Measurements from ENCODE around the gene ZDHHC18.

The ZDHHC18 gene, protein sequence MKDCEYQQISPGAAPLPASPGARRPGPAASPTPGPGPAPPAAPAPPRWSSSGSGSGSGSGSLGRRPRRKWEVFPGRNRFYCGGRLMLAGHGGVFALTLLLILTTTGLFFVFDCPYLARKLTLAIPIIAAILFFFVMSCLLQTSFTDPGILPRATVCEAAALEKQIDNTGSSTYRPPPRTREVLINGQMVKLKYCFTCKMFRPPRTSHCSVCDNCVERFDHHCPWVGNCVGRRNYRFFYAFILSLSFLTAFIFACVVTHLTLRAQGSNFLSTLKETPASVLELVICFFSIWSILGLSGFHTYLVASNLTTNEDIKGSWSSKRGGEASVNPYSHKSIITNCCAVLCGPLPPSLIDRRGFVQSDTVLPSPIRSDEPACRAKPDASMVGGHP

DNA sequence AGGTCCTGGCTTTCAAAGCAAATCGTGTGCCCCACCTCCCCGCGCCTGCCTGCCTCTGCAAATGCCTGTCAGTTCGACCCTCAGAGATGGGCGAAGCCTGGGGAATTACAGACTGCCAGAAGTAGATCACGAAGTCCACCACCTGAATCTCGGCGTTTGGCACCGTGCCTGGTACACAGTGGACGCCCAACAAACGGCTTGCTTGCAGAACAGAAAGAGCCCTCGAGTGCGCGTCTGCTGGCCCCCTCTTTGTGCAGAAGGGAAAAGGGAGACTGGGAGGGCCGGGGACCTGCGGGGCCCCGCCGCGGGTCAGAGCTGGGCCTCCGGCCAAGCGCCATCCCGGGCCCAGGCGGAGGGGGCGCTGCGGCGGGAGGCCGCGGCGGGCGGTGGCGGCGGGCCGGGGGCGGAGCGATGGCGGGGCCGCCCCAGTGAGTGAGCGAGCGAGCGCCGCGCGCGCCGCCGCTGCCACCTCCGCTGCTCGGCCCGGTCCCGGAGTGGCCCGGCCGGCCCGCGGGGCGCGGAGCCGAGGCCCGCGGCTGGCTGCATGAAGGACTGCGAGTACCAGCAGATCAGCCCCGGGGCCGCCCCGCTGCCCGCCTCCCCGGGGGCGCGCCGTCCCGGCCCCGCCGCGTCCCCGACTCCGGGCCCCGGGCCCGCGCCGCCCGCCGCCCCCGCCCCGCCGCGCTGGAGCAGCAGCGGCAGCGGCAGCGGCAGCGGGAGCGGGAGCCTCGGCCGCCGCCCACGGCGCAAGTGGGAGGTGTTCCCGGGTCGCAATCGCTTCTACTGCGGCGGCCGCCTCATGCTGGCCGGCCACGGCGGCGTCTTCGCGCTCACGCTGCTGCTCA is at the start of gene ZDHHC18:
Gene ZDHHC18 (plus strand): TSS at position 428 of the 845 bp plus-strand sequence. CDS start 117 bp downstream, at position 545.
- DNase-seq (ENCODE audit: low read depth in 1 of 2, low spot score in 1 of 2) = peak; percentile 58 to 68

DNA sequence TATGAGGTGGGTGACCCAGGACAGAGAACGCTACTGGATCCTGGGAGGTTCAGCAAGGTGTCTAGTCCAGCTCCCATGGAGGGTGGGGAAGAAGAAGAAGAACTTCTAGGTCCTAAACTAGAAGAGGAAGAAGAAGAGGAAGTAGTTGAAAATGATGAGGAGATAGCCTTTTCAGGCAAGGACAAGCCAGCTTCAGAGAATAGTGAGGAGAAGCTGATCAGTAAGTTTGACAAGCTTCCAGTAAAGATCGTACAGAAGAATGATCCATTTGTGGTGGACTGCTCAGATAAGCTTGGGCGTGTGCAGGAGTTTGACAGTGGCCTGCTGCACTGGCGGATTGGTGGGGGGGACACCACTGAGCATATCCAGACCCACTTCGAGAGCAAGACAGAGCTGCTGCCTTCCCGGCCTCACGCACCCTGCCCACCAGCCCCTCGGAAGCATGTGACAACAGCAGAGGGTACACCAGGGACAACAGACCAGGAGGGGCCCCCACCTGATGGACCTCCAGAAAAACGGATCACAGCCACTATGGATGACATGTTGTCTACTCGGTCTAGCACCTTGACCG is 47.3 kb upstream of the ZDHHC18 start:
- no peak for DNase-seq (ENCODE audit: low read depth in 1 of 2, low spot score in 1 of 2)

DNA sequence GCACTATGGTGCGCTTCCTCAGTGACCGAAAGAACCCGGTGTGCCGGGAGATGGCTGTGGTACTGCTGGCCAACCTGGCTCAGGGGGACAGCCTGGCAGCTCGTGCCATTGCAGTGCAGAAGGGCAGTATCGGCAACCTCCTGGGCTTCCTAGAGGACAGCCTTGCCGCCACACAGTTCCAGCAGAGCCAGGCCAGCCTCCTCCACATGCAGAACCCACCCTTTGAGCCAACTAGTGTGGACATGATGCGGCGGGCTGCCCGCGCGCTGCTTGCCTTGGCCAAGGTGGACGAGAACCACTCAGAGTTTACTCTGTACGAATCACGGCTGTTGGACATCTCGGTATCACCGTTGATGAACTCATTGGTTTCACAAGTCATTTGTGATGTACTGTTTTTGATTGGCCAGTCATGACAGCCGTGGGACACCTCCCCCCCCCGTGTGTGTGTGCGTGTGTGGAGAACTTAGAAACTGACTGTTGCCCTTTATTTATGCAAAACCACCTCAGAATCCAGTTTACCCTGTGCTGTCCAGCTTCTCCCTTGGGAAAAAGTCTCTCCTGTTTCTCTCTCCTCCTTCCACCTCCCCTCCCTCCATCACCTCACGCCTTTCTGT is 46.0 kb upstream of the ZDHHC18 start:
- DNase-seq (ENCODE audit: low read depth in 1 of 2, low spot score in 1 of 2) = no peak

DNA sequence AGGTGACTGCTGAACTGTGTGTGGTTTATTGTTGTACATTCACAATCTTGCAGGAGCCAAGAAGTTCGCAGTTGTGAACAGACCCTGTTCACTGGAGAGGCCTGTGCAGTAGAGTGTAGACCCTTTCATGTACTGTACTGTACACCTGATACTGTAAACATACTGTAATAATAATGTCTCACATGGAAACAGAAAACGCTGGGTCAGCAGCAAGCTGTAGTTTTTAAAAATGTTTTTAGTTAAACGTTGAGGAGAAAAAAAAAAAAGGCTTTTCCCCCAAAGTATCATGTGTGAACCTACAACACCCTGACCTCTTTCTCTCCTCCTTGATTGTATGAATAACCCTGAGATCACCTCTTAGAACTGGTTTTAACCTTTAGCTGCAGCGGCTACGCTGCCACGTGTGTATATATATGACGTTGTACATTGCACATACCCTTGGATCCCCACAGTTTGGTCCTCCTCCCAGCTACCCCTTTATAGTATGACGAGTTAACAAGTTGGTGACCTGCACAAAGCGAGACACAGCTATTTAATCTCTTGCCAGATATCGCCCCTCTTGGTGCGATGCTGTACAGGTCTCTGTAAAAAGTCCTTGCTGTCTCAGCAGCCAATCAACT is 45.2 kb upstream of the ZDHHC18 start:
- DNase-seq (ENCODE audit: low read depth in 1 of 2, low spot score in 1 of 2) = no peak

DNA sequence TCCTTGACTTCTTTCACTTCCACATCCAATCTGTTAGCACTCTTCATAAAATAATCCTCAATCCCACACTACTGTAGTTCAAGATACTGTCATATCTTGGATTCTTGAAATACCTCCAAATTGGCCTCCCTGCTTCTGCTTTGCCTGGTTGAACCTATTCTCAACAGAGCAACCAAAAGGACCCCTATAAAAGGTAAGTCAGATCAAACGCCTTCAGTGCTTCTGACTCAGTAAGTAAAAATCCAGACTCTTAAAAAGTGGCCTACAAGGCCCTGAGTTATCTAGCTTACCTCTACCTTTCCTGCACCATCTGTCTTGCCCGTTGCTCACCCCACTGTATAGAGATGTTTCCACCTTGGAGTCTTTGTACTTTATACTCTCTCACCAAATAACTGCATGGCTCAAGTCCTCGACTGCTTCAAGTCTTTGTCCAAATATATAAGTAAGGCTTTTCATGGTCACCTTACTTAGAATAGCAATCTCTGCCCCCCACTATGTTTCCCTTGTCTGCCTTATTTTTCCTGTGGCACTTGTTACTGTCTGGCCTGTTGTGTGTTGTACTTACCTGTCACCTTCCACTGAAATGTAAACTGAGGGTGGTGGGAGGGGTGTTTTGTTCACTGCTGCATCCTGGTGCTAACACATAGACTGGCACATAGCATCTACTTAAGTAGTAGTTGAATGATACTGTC is 43.8 kb upstream of the ZDHHC18 start:
- DNase-seq (ENCODE audit: low read depth in 1 of 2, low spot score in 1 of 2) = no peak

DNA sequence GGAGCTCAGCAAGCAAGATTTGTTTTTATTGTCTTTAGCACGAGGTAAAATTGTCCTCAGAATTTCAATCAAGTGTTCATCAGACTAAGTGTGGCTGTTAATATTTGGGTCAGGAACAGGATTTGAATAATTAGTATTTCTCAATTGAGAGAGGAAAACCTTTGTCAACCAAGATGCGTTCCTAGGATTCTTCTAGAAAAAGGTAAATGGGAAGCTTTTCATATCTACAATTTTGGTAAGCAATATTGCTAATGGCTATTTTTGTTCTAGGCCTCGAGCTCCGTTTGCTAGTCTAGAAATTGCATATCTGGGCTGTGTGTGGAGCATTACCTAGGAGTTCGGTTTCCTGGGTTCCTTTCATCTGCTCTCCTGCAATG is 42.9 kb upstream of the ZDHHC18 start:
- no peak for DNase-seq (ENCODE audit: low read depth in 1 of 2, low spot score in 1 of 2)

DNA sequence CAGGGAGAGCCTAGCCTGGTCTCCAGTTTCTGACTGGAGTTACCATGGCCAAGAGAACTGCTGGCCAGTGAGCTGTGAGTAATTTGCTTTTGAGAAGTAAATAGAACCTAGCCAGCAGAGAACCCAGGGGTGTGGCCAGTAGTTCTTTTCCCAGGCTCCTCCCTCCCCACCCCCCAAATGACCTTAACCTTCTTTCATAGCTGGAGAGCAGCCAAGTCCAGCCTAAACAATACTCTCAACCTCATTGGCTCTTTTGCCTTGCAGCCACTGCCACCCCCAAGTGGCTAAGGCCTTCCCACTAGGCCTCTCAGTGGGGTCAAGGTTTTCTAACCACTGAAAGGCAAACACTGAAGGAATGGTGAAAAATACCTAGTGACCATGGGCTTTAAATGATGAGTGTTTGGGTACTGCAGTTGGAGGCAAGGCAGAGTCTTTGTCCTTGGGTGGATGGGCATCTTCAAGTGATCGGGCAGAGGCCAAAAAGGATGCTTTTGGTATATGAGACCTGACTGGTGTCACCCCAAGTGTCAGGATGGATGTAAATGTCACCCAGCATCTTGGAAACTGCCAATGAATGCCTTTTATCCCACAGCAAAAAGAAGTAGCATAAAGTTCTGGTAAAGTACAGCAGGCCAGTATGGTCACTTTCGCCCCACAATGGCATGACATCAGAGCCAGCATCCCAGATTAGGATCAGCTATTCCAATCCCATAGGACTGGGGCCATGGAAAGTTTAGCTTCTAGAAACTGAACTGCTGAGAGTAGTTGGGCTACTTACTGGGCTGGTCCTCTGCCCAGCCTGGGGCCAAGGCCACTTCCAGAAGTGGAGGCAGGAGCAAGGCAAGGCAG is 42.2 kb upstream of the ZDHHC18 start:
- no peak for DNase-seq (ENCODE audit: low read depth in 1 of 2, low spot score in 1 of 2)

DNA sequence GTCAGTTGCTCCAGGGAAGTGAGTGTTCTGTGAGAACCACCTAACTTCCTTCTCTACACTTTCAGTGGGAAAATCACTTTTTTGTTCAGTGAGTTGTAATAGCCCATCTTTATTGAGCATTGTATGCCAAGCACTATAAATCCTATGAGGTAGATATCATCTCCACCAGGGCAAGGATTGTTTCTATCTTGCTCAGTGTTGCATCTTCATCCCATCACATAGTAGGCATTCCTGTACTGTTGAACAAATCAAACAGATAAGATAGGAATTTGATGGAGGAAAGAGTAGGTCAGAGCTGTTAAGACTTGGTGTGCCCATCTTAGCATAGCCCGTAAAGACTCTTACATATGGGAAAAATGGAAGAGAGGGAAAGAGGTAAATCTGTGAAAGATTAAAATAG is 41.6 kb upstream of the ZDHHC18 start:
- no peak for DNase-seq (ENCODE audit: low read depth in 1 of 2, low spot score in 1 of 2)

DNA sequence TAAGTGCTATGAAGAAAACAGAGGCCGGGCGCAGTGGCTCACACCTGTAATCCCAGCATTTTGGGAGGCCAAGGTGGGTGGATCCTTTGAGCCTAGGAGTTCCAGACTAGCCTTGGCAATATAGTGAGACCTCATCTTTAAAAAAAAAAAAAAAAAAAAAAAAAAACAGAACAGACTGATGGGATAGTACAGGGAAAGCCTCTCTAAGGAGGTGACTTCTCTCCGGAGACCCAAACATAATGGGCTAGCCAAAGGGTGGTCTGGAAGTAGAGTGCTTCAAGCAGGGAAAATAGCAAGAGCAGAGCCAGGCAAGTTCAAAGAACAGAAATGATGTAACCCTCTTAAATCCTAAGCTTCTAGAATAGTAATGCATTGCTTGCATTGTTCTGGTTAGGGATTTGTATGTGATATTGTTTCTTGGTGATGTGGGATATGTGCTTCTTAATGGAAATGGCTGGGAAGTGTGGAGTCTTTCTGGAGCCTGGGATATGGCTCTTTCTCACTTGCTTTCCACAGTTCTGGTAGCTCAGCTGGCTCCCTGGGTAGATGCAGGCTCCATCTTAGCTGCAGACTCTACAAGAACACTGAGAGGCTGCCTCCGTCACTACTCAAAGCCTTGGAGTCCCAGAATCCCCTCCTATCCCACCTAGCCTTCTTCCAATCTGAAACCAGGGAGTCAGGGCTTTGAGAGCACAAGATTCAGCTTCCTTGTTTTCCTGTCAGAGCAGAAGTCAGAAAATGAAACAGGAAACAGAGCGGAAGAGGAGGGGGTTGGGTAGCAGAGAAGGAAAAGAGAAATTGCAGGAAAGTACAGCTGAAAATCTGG is 40.7 kb upstream of the ZDHHC18 start:
- DNase-seq (ENCODE audit: low read depth in 1 of 2, low spot score in 1 of 2) = no peak

DNA sequence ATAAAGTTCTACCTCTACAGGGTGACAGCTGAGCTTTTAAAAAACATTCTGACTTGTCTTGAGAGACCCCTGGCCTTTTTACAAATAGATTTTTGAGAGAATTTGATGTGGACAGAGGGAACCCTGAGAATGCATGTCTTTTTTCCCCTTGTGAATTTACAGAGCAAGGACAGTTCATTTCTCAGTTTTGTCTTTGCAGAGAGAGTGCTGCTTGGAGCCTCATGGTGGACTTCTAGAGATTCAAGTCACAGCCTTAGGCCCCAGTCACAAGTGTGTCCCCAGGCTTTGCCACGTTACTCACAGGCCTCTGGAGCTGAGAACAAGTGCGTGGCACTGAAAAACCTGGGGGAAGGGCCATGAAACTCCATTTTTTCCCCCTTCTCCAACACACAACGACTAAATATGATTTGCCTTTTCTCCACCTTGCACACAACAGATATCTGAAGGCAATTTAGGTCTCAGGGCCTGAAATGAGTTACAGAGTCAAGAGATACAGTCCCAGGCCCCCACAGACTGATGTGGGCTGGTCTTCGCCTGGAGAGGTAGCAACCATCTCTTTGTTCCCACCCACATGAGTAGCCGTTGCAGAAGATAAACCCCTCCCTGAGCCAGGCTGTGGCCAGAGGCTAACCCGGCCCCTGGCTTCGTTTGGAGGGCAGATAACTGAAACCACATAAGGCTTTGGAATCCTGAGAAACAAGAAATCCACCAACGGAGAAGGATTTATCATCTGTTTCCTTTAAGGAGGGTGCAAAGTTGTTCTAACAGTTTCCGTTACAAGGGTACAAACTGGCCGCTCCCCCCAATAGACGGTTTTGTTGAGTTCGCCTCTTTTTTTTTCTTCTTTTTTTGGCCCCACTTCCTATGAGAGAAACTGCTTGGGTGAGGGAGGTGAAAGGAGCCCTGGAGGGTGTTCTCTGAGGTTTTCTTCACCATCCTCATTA is 39.8 kb upstream of the ZDHHC18 start:
- DNase-seq (ENCODE audit: low read depth in 1 of 2, low spot score in 1 of 2) = no peak

DNA sequence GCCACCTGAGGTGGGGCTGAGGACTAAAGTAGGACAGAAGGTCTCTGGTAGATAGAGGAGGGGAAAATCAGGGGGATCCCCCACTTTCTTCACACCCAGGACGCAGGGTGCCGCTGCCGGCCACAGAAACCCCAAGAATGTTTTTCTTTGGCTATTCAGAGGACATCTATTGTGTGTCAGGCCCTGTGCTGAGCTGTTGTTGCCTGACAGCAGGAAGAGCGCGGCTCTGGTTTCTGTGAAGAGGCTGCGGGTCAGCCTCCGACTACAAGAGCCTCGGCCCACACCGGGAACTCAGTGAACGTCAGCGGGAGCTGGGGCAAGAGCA is 39.1 kb upstream of the ZDHHC18 start:
- peak in 1 of 2 donors; percentile 49 for DNase-seq (ENCODE audit: low read depth in 1 of 2, low spot score in 1 of 2)

DNA sequence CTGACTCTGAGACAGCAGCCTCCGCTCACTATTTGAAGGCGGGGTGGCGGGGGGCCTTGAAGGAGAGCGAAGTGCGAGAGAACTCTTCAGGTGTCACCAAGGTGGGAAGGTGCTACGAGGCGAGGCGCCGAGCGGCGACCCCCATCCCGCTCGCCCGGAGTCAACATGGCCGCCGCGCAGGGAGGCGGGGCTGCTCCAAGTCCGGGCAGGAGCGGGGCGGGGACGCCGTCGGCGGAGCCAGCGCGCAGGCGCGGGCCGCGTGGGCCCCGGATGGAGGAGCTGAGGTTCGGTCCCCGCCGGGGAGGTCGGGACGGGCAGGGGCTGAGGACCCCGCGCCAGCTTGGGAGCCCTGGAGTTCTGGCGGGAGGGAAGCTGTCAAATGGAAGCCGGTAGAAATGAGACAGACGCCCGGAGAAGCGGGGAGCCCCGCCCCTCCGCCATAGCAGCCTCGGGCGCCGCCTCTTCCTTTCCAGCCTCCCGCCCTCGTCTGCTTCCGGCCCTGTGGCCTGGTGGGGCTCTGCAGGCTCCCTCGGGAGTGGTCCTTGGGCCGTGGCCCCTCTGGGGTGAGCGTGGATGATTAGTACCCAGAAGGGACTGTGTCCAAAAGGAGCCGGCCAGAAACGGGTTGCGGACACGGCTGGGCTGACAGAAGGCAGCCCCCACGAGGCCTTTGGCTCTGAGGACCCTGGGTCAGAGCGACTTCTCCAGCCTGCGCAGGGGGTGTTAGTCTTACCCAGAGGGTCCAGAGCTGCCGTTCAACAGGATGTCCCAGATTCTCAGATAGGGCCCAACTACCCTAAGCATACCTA is 38.6 kb upstream of the ZDHHC18 start, which contains the start of gene PIGV:
Gene PIGV (plus strand): TSS at position 245 of the 809 bp plus-strand sequence. CDS start 2,866 bp downstream, outside the sequence.
- peak; percentile 82 to 86 for DNase-seq (ENCODE audit: low read depth in 1 of 2, low spot score in 1 of 2)

DNA sequence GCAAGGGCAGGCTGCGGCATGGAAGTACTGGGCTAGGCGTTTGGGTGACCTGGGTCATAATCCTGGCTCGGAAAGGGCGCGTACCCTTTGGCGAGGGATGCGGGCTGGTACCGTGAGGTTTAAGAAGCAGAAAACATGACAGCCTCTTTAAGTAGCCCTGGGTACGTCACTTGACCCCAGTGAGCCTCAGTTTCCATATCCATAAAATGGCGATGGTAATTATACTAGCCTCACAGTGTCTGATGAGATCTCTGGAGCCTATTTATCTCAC is 38.0 kb upstream of the ZDHHC18 start:
- DNase-seq (ENCODE audit: low read depth in 1 of 2, low spot score in 1 of 2) = no peak

DNA sequence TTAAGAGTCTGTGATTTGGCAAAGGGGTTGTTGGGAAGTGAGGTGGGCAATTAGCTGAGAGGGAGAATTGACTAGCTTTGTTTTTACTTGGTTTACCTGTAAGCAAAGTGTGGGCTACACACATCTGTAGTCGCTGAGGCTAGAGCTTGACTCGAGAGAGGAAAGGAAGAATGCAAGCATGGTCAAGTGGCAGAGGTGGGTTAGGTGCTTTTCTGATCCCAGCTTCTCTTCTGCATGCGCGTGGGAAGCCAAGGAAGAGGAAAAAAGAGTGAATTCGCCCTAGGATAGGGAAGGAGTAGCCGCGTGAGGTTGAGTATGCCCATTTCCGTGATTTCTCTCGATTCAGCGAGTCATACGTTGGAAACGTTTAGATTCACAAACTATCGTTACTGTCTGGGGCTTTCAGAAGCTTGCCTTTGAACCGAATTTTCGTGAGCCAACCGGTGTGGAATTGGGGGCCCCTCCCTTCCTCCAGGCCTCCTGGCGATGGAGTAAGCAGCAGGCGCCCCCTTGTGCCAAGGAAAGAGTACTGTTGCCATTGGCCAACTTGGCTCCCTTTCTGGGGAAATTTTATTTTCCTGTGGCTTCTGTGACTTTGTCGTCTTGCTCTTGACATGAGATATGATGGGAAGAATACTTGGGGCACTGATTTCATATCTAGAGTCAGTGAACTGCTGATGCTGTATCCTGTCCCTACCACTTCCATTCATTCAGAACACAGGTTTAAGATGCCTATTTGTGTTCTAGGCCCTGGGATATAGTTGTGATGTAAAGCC is 37.5 kb upstream of the ZDHHC18 start:
- DNase-seq (ENCODE audit: low read depth in 1 of 2, low spot score in 1 of 2) = peak; percentile 67 to 76

DNA sequence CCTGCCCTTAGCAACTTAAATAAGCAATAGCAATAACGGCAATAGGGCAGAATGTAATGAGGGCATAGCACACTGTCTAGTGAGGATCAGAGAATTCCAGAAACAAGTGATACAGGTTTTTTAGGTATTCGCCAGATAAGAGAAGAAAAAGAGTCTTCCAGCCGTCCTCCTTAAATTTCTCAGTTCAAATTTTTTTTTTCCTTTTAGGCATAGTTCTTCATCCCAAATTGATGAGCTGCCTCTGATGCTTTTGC is 36.9 kb upstream of the ZDHHC18 start:
- DNase-seq (ENCODE audit: low read depth in 1 of 2, low spot score in 1 of 2) = no peak

DNA sequence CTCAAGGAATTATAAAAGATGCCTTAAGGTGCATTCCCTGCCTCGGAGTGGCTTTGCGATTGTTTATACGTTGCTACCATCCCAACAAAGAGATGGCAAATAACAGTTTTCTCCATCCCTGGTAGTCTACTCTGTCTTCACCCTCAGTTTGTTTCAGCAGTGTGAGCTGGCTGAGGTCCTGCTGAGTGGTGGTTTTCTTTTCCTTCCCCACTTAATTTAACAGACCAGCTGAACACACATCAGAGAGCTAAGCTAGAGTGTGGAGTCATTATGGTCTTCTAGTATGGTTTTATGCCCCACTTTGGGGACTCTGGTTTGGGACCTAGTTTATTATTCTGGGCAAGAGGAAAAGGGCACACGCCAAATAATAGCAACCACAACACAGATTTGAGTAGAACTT is 36.6 kb upstream of the ZDHHC18 start:
- no peak for DNase-seq (ENCODE audit: low read depth in 1 of 2, low spot score in 1 of 2)

DNA sequence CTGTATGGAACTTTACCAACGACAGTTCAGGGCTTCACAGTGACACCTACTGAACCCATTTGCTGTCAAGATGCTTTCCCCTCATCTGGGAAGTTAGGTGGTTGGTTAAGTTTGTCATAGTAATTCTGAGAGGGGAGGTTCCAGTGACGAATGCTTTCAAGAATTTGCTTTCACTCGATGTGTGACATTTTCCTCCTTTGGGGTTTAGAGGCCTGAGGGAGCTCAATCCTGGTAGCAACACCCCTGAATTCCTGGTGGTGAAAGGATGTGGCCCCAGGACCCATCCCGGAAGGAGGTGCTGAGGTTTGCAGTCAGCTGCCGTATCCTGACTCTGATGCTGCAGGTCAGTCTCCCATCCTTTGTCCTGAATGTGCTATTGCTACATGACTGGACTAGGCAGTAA is 35.9 kb upstream of the ZDHHC18 start:
- DNase-seq (ENCODE audit: low read depth in 1 of 2, low spot score in 1 of 2) = no peak
